Measurements from ENCODE around the gene C11orf24.
"Not testable (repeated sequence)": the region's sequence is repeated elsewhere in the genome, so short reads cannot be mapped to it uniquely, and the experiment has no call there.

Gene C11orf24

DNA sequence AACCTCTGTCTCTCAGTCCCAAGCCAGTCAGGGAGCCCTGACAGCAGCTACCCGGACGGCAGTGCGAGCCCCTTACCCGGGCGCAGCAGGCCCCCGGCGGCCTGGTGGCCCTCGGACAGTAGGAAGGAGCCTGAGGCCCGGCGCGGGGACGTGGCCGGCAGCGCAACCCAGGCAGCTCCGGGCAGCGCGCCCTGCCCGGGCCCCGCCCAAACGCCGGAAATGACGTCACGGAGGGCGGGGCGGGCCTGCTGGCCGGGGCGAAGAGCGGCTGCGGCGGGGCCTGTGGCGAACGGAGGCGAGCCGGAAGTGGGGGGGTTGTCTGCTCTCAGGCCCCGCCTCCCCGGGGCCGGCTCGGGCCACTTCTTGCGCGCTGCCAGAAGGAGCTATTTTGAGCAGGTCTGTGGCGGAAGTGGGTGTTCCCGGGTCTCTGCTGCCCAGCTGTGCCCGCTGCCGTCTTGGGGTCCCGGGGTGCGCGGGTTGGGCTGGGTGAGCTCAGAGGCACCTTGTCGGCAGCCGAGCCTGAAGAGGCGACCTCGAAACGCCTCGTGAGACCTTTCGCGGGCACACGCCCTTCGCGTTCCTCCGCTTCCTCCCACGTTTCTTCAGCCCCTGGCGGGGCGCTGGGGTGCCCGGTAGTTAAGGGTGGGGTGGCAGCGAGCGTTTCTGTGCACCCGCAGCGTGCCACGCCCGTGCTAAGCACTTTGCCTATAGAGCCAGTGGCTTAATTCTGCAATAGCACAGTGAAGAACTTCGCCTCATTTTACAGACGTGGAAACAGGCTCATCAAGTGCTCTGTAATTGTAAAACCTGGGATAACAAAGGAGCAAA is at the start of gene C11orf24:
TSS of gene C11orf24 (minus strand) at position 193 of the 828 bp plus-strand sequence. CDS start 8,206 bp downstream, outside the sequence.
- peak; percentile 95 for DNase-seq (ENCODE audit: low spot score)

GRCh38 chr11:68317147-68317785 is 45.5 kb upstream of the C11orf24 start:
- DNase-seq (ENCODE audit: low spot score) = no peak

DNA sequence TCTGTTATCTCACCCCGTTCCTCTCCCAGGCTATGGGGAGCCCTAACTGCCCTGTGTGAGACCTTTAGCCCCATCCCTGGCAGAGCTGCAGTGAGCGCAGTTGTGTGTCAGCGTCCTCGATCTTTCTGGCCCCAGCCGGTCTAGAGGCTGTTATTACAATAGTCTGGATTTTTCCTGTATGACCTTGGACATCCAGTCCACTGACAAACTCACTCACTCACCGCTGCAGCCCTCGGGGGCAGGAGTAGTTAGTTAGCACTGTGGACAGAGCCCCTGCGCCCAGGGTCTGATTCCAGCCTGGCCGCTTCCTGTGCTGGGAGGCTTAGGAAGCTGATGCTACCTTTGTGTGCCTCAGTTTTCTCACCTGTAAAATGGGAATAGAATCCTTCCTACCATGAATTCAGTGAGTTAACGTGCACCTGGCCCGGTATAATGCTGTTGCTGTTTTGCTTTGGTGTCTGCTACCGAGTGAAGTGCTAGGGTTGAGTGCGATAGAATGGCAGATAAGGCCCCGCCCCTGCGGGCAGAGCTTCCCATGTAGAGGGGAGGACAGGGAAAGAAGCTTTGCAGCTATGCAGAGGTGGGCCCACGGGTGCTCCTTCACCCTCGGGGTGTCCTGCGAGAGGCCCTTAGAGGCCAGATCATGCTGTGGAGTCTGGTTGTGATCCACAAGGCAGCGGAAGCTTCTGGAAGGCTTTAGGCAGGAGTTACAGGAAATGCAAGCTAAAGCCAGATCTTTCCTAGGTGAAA is 43.6 kb upstream of the C11orf24 start:
- no peak for DNase-seq (ENCODE audit: low spot score)

DNA sequence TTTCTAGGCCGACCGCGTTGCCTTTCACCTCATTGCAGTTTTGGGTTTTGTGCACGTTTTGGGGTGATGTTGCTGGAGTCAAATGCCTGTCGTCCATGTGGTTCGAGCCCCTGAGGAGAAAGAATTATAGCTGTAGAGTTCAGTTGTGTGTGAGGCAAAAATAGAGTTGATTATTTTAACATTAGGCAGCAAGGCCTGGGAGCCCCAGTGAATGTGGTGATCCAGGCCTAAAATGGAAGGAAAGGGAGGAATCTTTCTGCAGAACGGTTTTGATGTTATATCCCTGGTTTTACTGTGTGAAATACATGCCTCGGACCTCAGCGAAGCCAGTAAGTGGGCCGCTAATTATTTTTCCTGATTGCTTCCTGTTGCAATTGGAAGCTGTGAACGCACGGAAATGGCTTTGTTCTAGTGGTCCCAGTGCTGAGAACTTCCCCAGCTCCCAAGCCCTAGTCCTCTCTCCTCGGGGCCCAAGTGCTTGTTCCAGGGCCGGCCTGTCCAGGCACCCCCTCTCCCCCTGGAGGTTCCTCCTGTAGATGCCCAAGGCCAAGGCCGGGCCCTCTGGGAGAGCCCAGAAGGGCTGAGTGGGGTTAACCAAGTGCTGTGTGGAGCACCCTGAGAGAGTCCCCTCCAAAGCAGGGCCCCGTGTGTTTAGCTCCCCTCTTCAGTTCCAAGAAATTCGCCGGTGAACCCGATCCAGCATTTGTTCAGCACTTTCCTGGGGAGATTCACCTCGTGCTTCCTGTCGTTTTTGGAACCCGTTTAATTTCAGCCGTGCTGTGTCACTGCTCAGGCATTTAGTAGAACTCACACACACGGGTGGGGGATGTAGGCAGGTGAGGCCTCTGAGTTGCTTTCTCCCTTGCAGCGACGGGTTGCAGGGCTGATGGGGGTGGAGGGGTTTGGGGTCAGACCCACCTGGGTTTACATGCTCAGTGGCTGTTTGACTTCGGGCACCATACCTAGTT is 42.7 kb upstream of the C11orf24 start:
- DNase-seq (ENCODE audit: low spot score) = no peak

GRCh38 chr11:68313574-68314202 is 41.9 kb upstream of the C11orf24 start:
- no peak for DNase-seq (ENCODE audit: low spot score)

DNA sequence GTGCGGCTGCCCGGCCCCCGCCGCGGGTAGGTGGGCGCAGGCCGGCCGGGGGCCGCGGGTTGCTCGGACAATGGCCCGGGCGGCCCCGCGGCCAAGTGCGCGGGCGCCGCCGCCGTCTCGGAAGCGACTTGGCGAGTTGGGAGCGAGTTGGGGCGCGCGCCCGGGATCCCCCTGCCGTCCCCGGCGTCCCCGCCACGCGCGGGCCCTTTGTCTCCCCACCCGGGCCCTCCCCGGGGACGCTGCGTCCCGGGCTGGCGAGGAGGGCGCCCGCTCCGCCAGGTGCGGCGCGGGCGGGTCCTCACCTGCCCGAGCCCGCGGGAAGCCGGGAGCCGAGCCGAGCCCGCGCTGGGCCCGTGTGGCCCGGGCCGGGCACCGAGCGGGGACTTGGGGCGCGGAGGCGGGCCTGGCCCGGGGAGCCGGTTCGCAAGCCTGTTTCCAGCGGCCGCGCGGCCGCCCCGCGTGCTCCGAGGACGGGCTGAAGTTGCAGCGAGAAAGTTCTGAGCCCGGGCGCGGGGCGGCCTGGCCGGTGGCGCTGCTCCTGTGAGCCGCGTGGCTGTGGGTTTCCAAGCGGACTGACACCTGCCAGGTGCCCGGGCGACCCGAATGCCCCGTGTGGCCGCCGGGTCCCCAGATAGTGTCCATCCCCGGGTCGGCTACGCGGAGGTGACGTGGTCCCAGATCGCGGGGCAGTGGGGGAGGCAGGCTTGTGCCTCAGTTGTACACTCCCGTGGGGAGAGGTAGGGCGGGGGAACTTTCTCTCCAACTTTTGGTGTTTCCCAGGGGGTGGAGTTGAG is 41.2 kb upstream of the C11orf24 start:
- DNase-seq (ENCODE audit: low spot score) = no peak

GRCh38 chr11:68312117-68312779 is 40.5 kb upstream of the C11orf24 start, which contains the start of gene LRP5:
Gene LRP5, plus strand, starts transcription at chr11:68312591. Its CDS starts 124 bp downstream, at chr11:68312715.
- DNase-seq (ENCODE audit: low spot score) = no peak

DNA sequence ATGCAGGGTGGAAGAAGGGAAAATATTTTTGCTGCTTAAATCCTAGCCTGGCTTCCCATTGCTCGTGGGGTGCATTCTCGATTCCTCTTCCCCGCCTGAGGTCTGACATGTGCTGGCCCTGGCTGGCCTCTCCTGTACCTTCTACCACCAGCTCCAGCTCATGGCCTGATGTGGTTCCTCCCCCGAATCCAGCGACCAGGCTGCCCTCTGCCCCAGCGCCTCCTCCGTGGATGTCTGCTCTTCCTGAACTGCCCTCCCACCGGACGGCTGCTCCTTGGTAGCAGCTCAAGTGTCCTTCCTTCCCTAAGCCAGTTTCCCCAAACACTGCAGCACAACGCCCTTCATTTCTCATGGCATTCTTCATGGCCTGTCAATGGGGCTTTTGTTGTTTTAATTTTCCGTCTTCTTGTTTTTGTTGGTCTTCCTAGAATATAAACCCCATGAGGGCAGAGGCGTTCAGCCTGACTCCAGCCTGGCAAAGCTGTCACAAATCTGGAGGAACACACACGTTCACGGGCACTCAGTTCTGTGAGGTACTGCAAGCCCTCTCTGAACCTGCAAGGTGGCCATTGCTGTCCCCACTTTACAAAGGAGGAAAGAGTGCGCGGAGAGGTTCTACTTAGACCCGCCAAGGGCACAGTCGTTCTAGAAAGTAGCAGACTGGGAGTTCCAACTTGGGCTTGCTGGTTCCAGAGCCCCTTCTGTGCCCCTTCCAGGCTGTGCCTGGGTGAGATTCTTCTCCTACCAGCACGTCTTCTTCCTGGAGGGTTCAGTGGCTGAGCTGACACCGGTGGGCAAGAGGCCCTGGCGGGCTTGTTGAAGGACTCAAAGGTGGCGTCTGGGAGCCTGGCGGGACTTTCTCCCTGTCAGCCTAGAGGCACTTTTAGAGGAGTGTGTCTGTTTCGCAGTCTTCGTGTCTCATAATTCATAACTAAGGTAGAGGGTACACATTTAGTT is 39.7 kb upstream of the C11orf24 start:
- no peak for DNase-seq (ENCODE audit: low spot score)

DNA sequence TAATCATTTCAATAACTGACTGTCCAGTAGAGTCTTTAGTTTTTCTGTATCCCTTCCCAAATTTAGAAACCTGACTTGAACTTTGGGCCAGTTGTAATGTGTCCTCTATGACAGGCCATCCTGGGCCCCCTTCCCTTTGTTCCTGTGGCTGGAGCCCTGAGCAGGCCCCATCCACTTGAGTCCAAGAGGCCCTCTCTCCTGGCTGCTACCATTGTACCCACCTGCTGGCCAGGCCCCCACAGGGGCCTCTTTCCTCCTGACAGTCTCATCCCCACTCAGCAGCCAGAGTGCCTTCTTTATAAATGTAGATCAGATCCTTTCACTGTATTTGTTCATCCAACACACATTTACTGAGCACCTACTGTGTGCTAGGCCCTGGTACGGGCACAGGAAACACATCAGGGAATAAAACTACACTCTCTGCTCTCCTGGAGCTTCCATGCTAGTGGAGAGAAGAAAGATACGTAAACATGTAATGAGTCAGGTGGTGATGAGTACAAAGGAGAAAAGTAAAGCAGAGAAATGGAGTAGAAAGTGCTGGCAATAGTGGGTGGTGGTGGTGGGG is 37.9 kb upstream of the C11orf24 start:
- DNase-seq (ENCODE audit: low spot score) = no peak

DNA sequence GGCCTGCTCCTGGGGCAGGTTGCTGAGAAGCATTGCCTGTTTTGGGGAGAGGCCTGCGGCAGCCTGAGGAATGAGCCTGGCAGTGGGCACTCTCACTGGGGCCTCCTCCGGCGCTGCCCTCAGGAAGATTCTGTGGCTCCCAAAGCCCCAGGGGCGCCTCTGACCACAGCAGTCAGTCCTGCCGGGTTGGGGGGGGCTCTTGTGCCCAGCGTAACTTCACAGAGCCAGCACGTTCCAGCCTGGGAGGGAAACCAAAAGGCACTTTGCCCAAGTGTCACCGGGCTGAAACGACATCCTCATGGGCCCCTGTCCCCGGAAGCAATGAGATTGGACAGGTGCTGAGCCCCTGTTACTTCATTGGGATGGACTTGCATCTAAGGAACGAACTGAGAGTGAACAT is 36.3 kb upstream of the C11orf24 start:
- DNase-seq (ENCODE audit: low spot score) = no peak

DNA sequence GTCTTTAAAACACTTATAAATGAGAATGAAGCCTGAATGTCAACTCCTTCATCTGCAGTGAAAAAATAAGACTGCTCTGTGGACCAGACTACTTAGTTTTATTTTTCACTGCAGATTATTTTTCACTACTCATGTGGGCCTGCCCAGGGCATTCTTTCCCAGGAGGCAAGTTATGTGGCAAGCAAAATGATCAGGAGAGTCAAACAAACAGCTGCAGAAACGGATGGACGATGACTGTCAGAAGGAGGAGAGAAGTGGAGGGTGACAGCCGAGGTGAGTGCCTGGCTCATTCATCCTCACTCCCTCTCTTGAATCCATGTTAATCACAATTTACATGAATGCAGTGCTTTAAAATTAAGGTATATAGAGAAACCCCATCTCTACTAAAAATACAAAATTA is 34.9 kb upstream of the C11orf24 start:
- DNase-seq (ENCODE audit: low spot score) = no peak

DNA sequence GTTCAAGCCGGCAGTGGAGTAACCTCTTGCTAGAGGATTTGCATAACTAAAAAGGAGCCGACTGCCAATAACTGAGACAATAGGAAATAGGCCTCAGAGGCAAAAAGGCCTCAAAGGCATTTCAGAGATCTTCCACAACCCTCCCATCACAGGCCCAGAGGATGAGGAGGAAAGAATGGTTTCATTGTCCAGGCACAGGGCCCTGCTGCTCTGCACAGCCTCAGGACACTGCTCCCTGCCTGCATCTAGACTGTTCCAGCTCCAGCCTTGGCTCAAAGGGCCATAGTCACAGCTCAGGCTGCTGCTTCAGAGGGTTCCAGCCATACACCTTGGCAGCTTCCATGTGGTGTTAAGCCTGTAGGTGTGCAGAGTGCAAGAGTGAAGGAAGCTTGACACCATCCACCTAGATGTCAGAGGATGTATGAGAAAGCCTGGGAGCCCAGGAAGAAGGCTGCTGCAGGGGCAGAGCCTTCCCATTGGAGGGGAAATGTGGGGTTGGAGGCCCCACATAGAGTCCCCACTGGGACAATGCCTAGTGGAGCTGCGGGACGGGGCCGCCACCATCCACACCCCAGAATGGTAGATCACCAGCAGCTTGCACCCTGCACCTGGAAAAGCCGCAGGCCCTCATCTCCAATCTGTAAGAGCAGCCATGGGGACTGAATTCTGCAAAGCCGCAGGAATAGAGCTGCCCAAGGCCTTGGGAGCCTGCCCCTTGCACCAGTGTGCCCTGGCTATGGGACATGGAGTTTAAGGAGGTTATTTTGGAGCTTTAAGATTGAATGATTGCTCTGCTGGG is 32.4 kb upstream of the C11orf24 start:
- no peak for DNase-seq (ENCODE audit: low spot score)

DNA sequence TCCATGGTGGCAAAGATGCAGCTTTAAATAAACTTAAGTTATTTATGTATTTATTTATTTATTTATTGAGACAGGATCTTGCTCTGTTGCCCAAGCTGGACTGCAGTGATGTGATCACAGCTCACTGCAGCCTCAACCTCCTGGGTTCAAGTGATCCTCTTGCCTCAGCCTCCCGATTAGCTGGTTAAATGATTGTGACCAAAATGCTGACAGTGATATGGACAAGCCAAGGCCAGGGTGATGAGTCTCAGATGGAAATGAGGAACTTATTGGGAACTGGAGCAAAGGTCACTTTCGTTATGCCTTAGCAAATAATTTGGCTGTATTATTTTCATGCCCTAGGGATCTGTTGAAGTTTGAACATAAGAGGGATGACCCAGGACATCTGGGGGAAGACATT is 31.3 kb upstream of the C11orf24 start:
- no peak for DNase-seq (ENCODE audit: low spot score)

GRCh38 chr11:68302670-68303069 is 30.9 kb upstream of the C11orf24 start:
- no peak for DNase-seq (ENCODE audit: low spot score)

DNA sequence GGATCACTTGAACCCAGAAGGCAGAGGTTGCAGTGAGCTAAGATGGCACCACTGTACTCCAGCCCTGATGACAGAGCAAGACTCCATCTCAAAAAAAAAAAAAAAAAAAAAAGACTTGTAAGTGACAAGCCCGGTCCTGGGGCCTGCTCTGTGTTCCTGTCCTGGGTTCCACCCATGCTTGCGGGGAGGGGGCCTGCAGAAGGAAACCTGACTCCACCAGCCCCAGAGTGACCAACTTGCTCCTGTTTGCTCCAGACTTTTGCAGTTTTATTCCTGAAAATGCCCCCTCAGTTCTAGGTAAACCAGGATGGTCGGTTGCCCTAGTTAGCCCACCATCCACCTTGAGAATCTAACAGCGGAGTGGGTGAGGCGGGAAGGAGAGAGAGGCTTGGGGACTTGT is 30.5 kb upstream of the C11orf24 start:
- no peak for DNase-seq (ENCODE audit: low spot score)

DNA sequence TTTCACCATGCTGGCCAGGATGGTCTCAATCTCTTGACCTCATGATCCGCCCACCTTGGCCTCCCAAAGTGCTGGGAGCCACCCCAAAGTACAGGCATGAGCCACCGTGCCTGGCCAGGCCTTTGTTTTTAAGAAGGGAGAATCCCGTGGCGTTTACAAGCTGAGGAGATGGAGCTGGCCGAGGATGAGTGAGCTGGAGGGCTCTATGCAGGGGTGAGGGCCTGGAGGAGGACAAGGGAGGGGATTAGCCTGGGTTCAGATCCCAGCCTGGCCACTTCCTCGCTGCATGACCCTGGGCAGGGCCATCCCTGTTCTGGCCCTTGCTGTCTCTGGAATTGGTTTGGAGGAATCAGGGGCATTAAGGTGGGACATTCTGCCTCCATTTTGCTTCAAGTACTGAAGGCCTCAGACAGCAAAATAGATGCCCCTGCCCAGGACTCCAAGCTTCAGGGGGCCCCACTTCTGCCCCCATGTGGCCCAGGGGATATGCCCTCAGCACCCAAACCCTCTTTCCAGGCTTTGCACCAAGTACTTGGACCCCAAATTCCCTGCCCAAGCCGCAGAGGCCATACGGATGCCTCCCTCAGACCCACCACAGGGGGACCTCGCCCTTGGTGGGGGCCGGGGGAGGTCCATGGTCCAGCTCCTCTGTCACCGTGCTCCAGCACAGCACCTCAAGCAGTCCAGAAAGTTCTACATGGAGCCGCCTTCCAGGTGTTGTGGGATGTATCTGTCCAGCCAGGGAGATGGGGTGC is 28.5 kb upstream of the C11orf24 start:
- no peak for DNase-seq (ENCODE audit: low spot score)

DNA sequence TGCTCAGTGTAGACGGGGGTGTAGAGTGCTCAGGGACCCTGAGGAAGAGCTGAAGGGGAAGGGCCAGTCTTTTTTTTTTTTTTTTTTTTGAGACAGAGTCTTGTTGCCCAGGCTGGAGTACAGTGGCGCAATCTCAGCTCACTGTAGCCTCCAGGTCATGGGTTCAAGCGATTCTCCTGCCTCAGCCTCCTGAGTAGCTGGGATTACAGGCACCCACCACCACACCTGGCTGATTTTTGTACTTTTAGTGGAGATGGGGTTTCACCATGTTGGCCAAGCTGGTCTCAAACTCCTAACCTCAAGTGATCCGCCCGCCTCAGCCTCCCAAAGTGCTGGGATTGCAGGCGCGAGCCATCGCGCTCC is 27.7 kb upstream of the C11orf24 start:
- DNase-seq (ENCODE audit: low spot score) = not testable (repeated sequence)
